Kidney (tissue), 14 donors: Measurements from ENCODE around the gene KRT27. TPM values are rescaled to one million over a fixed set of nuclear protein-coding genes. Genes with fewer than 3 reads are reported as not detected.

ENCODE experiments used
- DNase-seq, 5 donors: peaks; one replicate each; pipeline ENCODE4 v3.0.0-alpha.2; 2013 to 2020
- FAIRE-seq: peaks from 2 replicates; lab custom pipeline; 2012; peaks lifted over from hg19 to GRCh38; lab: Jason Lieb, UNC
- H3K27ac ChIP-seq, 2 donors: one replicate each; pipeline ENCODE4 v1.7.0; 2013; ENCODE audit warnings: low read depth in 2 of 2, low read length in 2 of 2, inconsistent platforms in 1 of 2
- H3K27me3 ChIP-seq: one replicate; pipeline ENCODE4 v1.7.1; 2013; ENCODE audit warnings: low read length, inconsistent platforms; ENCODE audit not compliant: control insufficient read depth, insufficient read depth
- H3K36me3 ChIP-seq, 3 donors: one replicate each; pipeline versions ENCODE4 v1.7.0 to v1.7.1; 2013; ENCODE audit warnings: low read length in 3 of 3, control low read depth in 1 of 3, inconsistent platforms in 1 of 3; ENCODE audit not compliant: insufficient read depth in 3 of 3, control insufficient read depth in 2 of 3
- H3K4me1 ChIP-seq, 3 donors: one replicate each; pipeline versions ENCODE4 v1.7.0 to v1.7.1; 2013; ENCODE audit warnings: low read length in 3 of 3, inconsistent platforms in 1 of 3, low read depth in 1 of 3; ENCODE audit not compliant: control insufficient read depth in 2 of 3, insufficient read depth in 2 of 3
- H3K4me3 ChIP-seq, 3 donors: one replicate each; pipeline versions ENCODE4 v1.7.0 to v1.8.1; 2013; ENCODE audit warnings: low read length in 3 of 3, control low read depth in 1 of 3, inconsistent platforms in 1 of 3
- H3K9ac ChIP-seq, 3 donors: one replicate each; pipeline versions ENCODE4 v1.7.0 to v1.7.1; 2013; ENCODE audit warnings: low read length in 3 of 3, control low read depth in 1 of 3, inconsistent platforms in 1 of 3
- H3K9me3 ChIP-seq, 3 donors: one replicate each; pipeline versions ENCODE4 v1.7.0 to v1.7.1; 2013; ENCODE audit warnings: low read length in 3 of 3, control low read depth in 1 of 3, inconsistent platforms in 1 of 3; ENCODE audit not compliant: control insufficient read depth in 2 of 3, insufficient read depth in 1 of 3
- CTCF ChIP-seq: IDR thresholded peaks from 3 replicates; pipeline ENCODE4 v1.5.1; 2012; ENCODE audit warnings: mild to moderate bottlenecking, moderate library complexity, borderline replicate concordance; ENCODE audit not compliant: insufficient read depth; ENCODE audit errors: extremely low read depth
- intact Hi-C: fragments of 100-400 bp; cut with DNase I; formaldehyde crosslinking; loops from one replicate; pipeline ENCODE4 v1.11.1; 2022
- polyA plus RNA-seq: library from polyadenylated mRNA; stranded (reverse); fragments of 350-450 nt; fragmentation: Illumina TruSeq; extraction: RNeasy Lipid Tissue Mini Kit (QIAGEN cat#74804); gene quantifications from one replicate; pipeline ENCODE4 v1.2.3, GENCODE V29; 2014; ENCODE audit warnings: low read depth, low replicate concordance; ENCODE audit not compliant: insufficient read depth
- total RNA-seq: library from RNA; stranded (reverse); fragmentation: NEBNext Ultra II Directional; extraction: Animal tissue kit (Norgen Biotek cat#: 25700); gene quantifications from one replicate; pipeline ENCODE4 v1.2.1, GENCODE V29; 2021
- donor health status: control.
- donor health status: control.
- donor health status: control.
- donor health status: control.
- donor health status: control.
- donor health status: DM: yes; HTN: yes; CAD: no.
- donor health status: Normal renal cell carcinoma (clear cell type).

Gene KRT27
- total and polyA plus RNA-seq, 2 donors from 2014 or later: not detected

GRCh38 chr17:40799859-40800258 is 17.5 kb upstream of the KRT27 start, which contains the start of gene KRT28:
KRT28 (minus strand) TSS chr17:40799959; CDS start chr17:40799893, 66 bp downstream.
- intact Hi-C loops: no loop called here
- no peak for TF ChIP-seq CTCF
- Histone ChIP-seq H3K4me1 (peaks cover 0 to 3% (median 0%) of the 10 kb centered on the region in 3 donors), H3K9me3 (no peaks in the 10 kb centered on the region), H3K4me3 (no peak within 1 kb of the TSS), H3K9ac (no peak within 1 kb of the TSS), H3K27ac (no peak within 1 kb of the TSS), H3K36me3 (no peaks in the 10 kb centered on the region), H3K27me3 (peaks cover 2% of the 10 kb centered on the region)
- FAIRE-seq (no peak), DNase-seq (no peak)

- Histone ChIP-seq H3K9me3 (no peaks in the 10 kb centered on the region), H3K4me1 (no peaks in the 10 kb centered on the region), H3K9ac (no peak overlapping the region), H3K4me3 (no peak overlapping the region), H3K27me3 (peaks cover 2% of the 10 kb centered on the region), H3K27ac (no peak overlapping the region), H3K36me3 (no peaks in the 10 kb centered on the region)
- intact Hi-C loops: no loop called here
- no peak for DNase-seq
- TF ChIP-seq CTCF: no peak
- no peak for FAIRE-seq
Observed at GRCh38 chr17:40796846-40797245, 14.5 kb upstream of the KRT27 start.

GRCh38 chr17:40795019-40795667 is 12.8 kb upstream of the KRT27 start:
- FAIRE-seq: no peak

More at GRCh38 chr17:40795019-40795667, 12.8 kb upstream of the KRT27 start:
- H3K9me3 ChIP-seq: no peaks in the 10 kb centered on the region
- H3K9ac ChIP-seq: no peak overlapping the region
- TF ChIP-seq CTCF: no peak
- no peaks in the 10 kb centered on the region for H3K27me3 ChIP-seq
- no peaks in the 10 kb centered on the region for H3K36me3 ChIP-seq
- H3K4me1 ChIP-seq: no peaks in the 10 kb centered on the region
- DNase-seq: no peak
- H3K27ac ChIP-seq: no peak overlapping the region
- intact Hi-C loops: no loop called here
- no peak overlapping the region for H3K4me3 ChIP-seq
